Stimulated activated CD4-positive, alpha-beta T cell treated with anti-CD3 and anti-CD28 coated beads, TNF-alpha, amount 100 ng/mL, for 4 hours (primary cell): ENCODE results near the gene KDELR1.

Source experiments
- DNase-seq, 3 experiments: peaks; one replicate each; pipeline ENCODE4 v3.0.0-alpha.2; 2020; ENCODE audit warnings: low read depth in 3 of 3

Gene KDELR1

DNA sequence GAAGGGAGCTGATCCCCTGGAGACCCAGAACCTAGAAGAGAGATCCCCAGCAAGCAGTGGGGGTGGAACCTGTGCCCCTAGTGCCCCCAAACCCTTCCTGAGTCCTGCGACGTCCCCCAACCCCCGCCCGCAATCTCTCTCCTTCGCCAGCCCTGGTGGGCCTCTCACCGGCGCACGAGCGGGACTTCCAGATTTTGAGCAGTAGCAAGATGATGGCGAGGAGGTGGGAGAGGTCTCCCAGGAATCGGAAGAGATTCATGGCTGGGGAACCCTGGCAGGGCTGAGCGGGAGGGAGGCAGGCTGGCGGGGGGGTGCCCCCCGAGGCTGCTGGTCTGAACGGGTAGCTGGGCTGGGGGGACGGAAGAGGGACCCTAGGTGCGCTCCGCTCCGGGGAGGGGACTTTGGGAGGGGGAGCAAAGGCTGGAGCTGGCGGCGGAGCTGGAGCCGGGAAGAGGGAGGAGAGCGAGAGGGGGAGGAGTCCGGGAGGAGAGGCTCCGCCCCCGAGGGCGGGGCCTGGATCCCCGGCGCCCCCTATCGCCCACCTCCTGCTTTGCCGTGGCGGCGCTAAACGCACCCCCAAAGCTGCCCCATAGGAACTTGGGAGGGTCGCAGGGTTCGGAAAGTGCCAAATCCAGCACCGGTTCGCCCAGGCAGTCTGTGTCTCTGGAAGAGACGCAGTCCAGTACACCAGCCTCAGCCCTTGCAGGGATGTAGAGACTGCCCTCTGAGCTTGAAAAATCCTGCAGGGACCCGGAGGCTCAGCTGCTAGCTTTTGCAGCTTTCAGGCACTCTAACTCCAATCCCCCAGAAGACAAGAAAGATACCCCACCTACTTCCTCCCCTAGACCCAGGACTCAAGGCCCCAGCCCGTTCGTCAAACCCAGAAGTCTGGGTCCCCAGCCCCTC lies at the start of gene KDELR1:
TSS of gene KDELR1 (minus strand) at position 452 of the 906 bp plus-strand sequence. CDS start at position 259, 193 bp downstream.
- peak; percentile 50 to 70 (median 52) for DNase-seq

DNA sequence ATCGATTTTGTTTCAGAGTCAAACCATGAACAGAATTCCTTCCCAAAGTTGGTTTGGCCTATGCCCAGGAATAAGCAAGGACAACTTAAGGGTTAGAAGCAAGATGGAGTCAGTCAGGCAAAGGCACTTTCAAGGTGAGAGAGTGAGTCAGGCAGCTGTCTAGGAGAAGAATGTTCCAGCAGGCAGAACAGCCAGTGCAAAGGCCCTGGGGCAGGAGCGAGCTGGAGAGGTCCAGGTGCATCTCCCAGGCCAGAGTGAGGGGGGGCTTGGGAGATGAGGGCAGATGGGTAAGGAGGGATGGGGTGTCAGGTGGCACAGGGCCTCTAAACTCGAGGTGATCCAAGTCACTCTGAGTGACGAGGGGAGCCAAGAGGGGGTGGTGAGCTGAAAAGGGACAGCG lies 45.2 kb upstream of the KDELR1 start:
- DNase-seq, result no peak

DNA sequence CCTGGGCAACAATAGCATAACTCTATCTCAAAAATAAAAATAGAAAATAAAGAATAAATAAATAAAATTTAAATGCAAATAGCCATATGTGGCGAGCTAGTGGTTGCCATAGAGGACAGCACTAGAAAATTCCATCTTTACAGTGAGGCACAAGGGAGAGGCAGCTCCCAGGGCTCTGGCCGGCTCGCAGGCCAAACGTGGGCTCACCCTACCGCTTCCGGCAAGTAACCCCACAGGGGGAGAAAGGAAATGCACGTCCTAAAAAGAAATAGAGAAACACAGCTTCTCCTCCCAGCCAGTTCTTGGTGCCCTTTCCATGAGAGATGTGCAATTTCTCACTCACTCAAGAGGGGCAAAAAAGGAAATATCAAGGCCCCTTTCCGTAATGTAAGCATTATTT lies 42.0 kb upstream of the KDELR1 start:
- DNase-seq, result no peak

DNA sequence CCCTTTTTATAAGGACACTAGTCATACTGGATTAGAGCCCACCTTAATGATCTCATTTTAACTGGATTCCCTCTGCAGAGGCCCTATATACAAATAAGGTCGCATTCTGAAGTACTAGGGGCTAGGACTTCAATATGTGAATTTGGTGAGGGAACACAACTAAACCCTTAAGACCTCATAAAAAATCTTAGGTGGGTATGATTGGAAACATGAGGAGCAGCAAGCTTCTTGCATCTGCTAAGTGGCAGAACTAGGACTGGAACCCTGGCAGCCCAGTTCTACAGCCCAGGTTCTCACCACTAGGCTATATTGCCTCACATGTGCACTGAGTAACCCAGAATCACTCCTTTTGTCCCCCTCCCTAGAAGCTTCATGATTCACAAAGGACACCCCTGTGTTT lies 37.3 kb upstream of the KDELR1 start:
- DNase-seq, result no peak

- no peak for DNase-seq
Measured at GRCh38 chr19:48424694-48425219, 33.4 kb upstream of the KDELR1 start.

GRCh38 chr19:48421548-48421947 lies 30.2 kb upstream of the KDELR1 start:
- no peak for DNase-seq

DNA sequence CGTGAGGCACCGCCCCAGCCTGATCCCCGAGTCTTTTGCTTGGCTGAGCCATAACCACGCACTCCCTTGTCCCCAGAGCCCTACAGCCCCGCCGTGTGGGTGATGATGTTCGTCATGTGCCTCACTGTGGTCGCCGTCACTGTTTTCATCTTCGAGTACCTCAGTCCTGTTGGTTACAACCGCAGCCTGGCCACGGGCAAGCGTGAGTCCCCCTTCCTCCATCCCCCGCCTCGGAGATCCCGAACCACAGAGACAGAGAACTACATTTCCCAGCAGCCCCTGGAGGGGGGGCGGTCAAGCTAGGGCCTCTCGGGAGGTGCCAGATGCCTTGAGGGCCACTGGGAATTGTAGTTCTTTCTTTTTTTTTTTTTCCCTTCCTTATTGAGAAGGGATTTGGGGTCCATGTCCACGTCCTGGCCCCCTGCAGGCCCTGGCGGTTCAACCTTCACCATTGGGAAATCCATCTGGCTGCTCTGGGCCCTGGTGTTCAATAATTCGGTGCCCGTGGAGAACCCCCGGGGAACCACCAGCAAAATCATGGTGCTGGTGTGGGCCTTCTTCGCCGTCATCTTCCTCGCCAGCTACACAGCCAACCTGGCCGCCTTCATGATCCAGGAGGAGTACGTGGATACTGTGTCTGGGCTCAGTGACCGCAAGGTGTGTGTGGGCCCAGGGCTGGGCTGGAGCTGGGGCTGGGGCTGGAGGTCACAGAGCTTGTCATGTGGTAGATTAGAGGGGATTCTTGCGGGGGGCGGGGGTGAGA lies 28.0 kb upstream of the KDELR1 start:
- peak in 1 of 3 experiments; percentile 34 for DNase-seq

DNA sequence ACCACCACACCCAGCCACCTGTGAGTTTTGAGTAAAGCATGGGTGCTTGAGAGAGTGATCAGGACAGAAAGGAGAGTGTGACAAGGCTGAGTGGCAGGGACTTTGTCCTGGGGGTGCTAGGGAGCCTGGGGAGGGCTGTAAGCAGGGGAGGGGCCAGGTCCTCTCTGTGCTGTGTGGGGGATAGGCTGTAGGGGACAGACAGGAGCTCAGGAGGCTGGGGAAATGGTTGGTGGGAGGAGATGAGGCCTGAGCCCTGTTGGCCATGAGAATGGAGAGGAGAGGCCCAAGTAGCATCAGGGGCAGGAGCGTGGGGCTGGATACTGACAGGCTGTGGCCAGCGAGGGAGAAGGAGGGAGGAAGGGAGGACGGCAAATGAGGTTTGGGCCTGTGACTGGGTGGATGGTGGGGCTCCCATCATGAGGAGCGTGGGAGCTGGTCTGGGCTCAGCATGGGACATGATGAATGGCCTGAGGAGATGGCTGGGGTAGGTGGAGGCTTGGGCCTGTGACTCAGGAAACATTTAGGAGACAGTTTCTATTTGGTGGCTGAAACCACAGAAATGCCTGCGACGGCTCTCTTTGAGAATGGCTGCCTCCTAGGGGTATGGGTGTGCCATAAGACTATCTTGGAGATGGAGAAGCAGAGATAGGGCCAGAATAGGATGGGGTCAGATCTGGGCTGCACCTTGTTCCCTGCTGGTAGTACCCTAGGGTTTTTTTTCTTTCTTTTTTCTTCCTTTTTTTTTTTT lies 27.1 kb upstream of the KDELR1 start:
- DNase-seq, result no peak

GRCh38 chr19:48417421-48417820 lies 26.1 kb upstream of the KDELR1 start:
- DNase-seq, result no peak

DNA sequence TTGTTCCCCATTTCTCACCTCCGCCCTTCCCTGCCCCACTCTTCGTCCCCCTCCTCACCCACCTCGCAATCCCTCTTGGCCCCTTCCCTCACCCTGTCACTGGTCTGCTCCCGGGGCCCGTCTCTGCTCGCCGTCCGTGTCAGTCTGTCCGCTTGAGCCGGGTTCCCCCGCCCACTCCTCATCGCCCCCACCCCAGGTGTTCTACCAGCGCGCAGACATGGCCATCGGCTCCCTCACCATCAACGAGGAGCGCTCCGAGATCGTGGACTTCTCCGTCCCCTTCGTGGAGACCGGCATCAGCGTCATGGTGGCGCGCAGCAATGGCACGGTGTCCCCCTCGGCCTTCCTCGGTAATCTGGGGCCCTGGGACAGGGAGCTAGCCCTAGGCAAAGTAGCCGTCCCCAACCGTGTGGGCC lies 24.5 kb upstream of the KDELR1 start:
- DNase-seq, result no peak

GRCh38 chr19:48415395-48415794 lies 24.0 kb upstream of the KDELR1 start:
- peak in 2 of 3 experiments; percentile 39 to 58 for DNase-seq

DNA sequence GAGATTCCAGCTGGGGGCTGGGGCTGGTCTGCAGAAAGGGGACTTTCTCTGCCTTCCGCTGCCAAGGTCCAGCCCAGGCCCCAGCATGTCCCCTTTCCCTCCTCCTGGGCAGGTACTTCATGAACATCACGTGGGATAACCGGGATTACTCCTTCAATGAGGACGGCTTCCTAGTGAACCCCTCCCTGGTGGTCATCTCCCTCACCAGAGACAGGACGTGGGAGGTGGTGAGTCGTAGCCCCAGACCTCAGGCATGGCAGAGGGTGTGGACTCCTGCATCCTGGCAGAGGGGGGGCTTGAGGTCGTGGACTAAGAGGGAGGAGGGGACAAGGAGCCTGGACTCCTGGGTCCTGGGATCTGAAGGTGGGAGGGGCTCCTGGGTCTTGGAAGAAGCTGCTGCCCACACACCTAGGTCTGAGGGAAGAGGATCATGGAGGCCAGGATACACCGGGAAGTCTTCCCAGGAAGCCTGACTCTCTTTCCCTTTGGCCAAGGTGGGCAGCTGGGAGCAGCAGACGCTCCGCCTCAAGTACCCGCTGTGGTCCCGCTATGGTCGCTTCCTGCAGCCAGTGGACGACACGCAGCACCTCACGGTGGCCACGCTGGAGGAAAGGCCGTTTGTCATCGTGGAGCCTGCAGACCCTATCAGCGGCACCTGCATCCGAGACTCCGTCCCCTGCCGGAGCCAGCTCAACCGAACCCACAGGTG lies 22.7 kb upstream of the KDELR1 start:
- DNase-seq, result no peak

- no peak for DNase-seq
Measured at GRCh38 chr19:48405850-48406249, 14.5 kb upstream of the KDELR1 start.

- DNase-seq, result no peak
Measured at GRCh38 chr19:48405010-48405659, 13.8 kb upstream of the KDELR1 start.

GRCh38 chr19:48403606-48404005 lies 12.3 kb upstream of the KDELR1 start:
- DNase-seq, result no peak

DNA sequence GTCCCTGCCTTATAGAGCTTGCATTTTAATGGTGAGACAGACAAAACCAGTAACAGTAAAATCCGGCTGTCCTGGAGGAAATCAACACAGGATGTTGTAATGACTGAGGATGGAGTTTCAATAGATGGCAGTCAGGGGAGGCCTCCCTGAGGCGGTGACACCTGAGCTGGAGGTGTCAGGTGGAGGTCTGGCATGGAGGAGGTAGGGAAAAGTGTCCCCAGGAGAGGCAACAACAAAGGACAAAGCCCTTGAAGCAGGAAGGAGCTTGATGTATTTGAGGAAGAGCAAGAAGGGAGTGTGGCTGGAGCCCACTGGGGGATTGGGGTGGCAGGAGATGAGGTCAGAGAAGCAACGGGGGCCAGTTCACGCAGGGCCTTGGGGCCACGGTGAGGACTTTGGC lies 9.9 kb upstream of the KDELR1 start:
- DNase-seq, result no peak

- no peak for DNase-seq
Measured at GRCh38 chr19:48400018-48400742, 8.8 kb upstream of the KDELR1 start.

DNA sequence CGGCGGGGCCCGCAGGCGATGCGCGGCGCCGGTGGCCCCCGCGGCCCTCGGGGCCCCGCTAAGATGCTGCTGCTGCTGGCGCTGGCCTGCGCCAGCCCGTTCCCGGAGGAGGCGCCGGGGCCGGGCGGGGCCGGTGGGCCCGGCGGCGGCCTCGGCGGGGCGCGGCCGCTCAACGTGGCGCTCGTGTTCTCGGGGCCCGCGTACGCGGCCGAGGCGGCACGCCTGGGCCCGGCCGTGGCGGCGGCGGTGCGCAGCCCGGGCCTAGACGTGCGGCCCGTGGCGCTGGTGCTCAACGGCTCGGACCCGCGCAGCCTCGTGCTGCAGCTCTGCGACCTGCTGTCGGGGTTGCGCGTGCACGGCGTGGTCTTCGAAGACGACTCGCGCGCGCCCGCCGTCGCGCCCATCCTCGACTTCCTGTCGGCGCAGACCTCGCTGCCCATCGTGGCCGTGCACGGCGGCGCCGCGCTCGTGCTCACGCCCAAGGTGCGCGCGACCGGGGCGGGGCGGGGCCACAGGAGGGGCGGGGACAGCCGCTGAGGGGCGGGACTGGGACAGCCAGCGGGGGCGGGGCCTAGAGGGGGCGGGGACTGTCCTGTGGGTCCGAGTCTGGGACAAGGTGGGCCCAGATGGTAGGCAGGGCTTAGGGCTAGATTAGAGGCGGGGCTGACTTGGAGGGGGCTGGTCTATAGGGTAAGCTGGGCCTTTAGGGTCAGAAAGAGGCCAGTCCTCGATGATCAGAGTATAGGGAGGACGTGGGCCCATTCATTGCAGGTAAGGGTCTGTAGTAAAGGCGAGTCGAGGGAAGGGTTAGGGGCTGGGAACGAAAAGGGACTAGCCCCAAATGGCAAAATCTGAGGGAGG lies 7.3 kb upstream of the KDELR1 start:
- DNase-seq, result peak; percentile 67 to 68 (median 68)

DNA sequence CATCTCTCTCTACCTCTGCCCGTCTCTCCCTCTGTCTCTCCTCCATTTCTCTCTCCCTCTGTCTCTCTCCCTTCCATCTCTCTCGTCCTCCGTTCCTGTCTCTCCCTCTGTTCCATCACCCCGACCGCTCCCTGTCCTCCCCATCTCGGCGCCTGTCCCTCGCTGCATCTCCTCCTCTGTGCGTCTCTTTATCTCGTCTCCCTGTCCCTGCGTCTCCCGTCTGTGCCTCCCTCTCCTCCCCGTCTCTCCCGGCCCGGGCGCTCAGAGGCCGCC lies 6.7 kb upstream of the KDELR1 start:
- no peak for DNase-seq
